Body of pancreas (tissue), 4 donors: ENCODE measurements around the gene TSSC4. TPM values are rescaled to one million over a fixed set of nuclear protein-coding genes. Genes with fewer than 3 reads are reported as not detected.

ENCODE experiments used
- ATAC-seq: fragments of 150-250 bp; one replicate; pipeline ENCODE4 v1.9.1; 2016
- DNase-seq, 4 donors: peaks; one replicate each; pipeline ENCODE4 v3.0.0-alpha.2; 2019
- H3K27ac ChIP-seq, 4 donors: fragments of 200-600 bp; sonication (generic); 1 replicate in 3 of 4; 2 replicates in 1 of 4; pipeline versions ENCODE4 v1.5.1 to v1.6.1; 2016 to 2019; ENCODE audit warnings: mild to moderate bottlenecking in 1 of 4, mixed read lengths in 1 of 4, moderate library complexity in 1 of 4
- H3K27me3 ChIP-seq, 2 donors: fragments of 200-600 bp; sonication (generic); one replicate each; pipeline ENCODE4 v1.6.0; 2016; ENCODE audit warnings: mild to moderate bottlenecking in 1 of 2
- H3K36me3 ChIP-seq, 2 donors: fragments of 200-600 bp; sonication (generic); replicated peaks in 1 of 2; 2 replicates each; pipeline ENCODE4 v1.5.1; 2016; ENCODE audit warnings: low read depth in 2 of 2; ENCODE audit not compliant: insufficient read depth in 1 of 2
- H3K4me1 ChIP-seq: fragments of 200-600 bp; sonication (generic); one replicate; pipeline ENCODE4 v1.6.0; 2016
- H3K4me3 ChIP-seq, 2 donors: fragments of 200-600 bp; sonication (generic); 1 replicate in 1 of 2; 2 replicates in 1 of 2; pipeline ENCODE4 v1.5.1; 2016 to 2019
- H3K9me3 ChIP-seq, 3 donors: fragments of 200-600 bp; sonication (generic); 1 replicate in 2 of 3; 2 replicates in 1 of 3; pipeline ENCODE4 v1.5.1; 2016
- CTCF ChIP-seq, 7 experiments: fragments of 450-650 bp in 4 of 7; fragments of 200-600 bp in 3 of 7; sonication (generic) in 3 of 7; IDR thresholded peaks; one replicate each; pipeline ENCODE4 v1.5.1; 2016 to 2019; ENCODE audit warnings: antibody characterized with exemption in 7 of 7
- POLR2A ChIP-seq, 3 donors: fragments of 450-650 bp; IDR thresholded peaks; one replicate each; pipeline ENCODE4 v1.6.1; 2016; ENCODE audit warnings: antibody characterized with exemption in 3 of 3, mild to moderate bottlenecking in 2 of 3
- WGBS, 2 donors: methylation state at CpG; one replicate each; pipeline ENCODE4 v1.1.5; 2017; 5-methylcytosine and 5-hydroxymethylcytosine counted together
- intact Hi-C: fragments of 100-400 bp; cut with DNase I; formaldehyde crosslinking; loops from one replicate; pipeline ENCODE4 v1.15.1; 2023
- total RNA-seq, 2 donors: library from RNA; depleted of rRNA; stranded (reverse); fragments of >200 nt; gene quantifications; one replicate each; pipeline ENCODE4 v1.1.0, GENCODE V29; 2016

Gene TSSC4
- total RNA-seq, 2 donors from 2014 or later = 21.5 to 25.7 TPM

GRCh38 chr11:2447951-2448650 is 47.6 kb downstream of the TSSC4 start:
- no peak overlapping the region for H3K4me3 ChIP-seq
- no peak for TF ChIP-seq CTCF (IDR thresholded peaks at IDR 0.05)
- no peak for TF ChIP-seq POLR2A (IDR thresholded peaks at IDR 0.05)
- H3K27ac ChIP-seq = peak overlapping the region in 2 of 4 donors; percentile 81 to 85
- peak in 1 of 4 donors; percentile 10 for DNase-seq
- no peaks in the 10 kb centered on the region for H3K36me3 ChIP-seq
- ATAC-seq = no peak
- no peaks in the 10 kb centered on the region for H3K27me3 ChIP-seq
- WGBS, 2 donors = 72 to 77% methylated on average over 7 to 8 of the region's 10 CpGs
- intact Hi-C loops = no loop called here
- H3K9me3 ChIP-seq = no peaks in the 10 kb centered on the region
- H3K4me1 ChIP-seq = peaks cover 57% of the 10 kb centered on the region

GRCh38 chr11:2448661-2449547 is 48.4 kb downstream of the TSSC4 start:
- Histone ChIP-seq H3K27ac (no peak overlapping the region), H3K4me3 (no peak overlapping the region), H3K36me3 (no peaks in the 10 kb centered on the region), H3K9me3 (no peaks in the 10 kb centered on the region), H3K4me1 (peaks cover 52% of the 10 kb centered on the region), H3K27me3 (no peaks in the 10 kb centered on the region)
- TF ChIP-seq POLR2A (IDR thresholded peaks at IDR 0.05) (no peak), CTCF (IDR thresholded peaks at IDR 0.05) (no peak)
- ATAC-seq (no peak), DNase-seq (no peak)
- intact Hi-C loops = no loop called here
- WGBS, 2 donors = 95 to 97% methylated on average over 7 to 20 of the region's 21 CpGs

- H3K4me3 ChIP-seq = no peak overlapping the region
- TF ChIP-seq CTCF (IDR thresholded peaks at IDR 0.05) = no peak
- no peak for TF ChIP-seq POLR2A (IDR thresholded peaks at IDR 0.05)
- no peaks in the 10 kb centered on the region for H3K9me3 ChIP-seq
- H3K4me1 ChIP-seq = peaks cover 48% of the 10 kb centered on the region
- no peak overlapping the region for H3K27ac ChIP-seq
- ATAC-seq (no peak), DNase-seq (no peak)
- intact Hi-C loops = no loop called here
- WGBS, 2 donors = 85 to 88% methylated on average over 15 to 26 of the region's 26 CpGs
- no peaks in the 10 kb centered on the region for H3K27me3 ChIP-seq
- H3K36me3 ChIP-seq = no peaks in the 10 kb centered on the region
Measured at GRCh38 chr11:2449548-2450320, 49.2 kb downstream of the TSSC4 start.

DNA sequence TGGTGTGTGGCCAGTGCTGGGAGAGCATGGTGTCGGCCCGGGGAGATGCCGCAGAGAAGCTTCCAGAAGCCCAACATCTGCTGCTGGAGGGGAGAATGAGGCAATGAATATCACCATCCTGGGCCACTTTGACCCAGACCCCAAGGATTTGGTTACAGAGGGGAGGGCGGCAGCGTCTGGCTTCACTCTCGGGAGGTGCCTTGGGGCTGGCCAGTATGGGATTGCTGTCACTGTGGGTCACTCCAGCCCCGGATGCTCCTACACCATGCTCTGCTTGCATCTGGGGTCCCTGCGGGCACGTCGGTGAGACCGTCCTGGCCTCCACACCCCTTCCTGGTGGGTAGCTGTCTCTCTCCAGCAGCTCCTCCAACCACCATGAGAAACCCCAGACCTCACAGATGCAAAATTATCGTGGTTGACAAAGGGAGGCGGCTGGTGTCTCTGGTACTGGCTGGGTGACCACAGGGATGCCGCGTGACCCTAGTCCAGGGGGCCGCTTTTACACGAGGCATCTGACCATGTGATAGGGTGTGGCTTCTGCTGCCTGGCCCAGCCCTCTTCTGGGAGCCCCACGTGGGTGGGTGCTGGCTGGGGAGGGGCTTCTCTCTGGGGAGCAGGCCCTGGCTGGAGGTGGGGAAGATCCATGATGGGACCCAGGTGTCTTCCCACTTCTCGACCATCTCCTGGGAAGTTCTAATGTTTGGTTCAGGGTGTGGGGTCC is 49.9 kb downstream of the TSSC4 start:
- 89 to 93% methylated on average over 7 to 19 of the region's 19 CpGs for WGBS, 2 donors

More for the DNA sequence above, 49.9 kb downstream of the TSSC4 start:
- TF ChIP-seq POLR2A (IDR thresholded peaks at IDR 0.05) = no peak
- Histone ChIP-seq H3K36me3 (no peaks in the 10 kb centered on the region), H3K9me3 (no peaks in the 10 kb centered on the region), H3K27ac (no peak overlapping the region), H3K4me1 (peaks cover 46% of the 10 kb centered on the region), H3K27me3 (no peaks in the 10 kb centered on the region), H3K4me3 (no peak overlapping the region)
- intact Hi-C loops = no loop called here
- DNase-seq = no peak
- no peak for ATAC-seq
